Ishikawa (cell line): Measurements from ENCODE around the gene PDE7B.

Experiments used
- EP300 ChIP-seq: IDR thresholded peaks from 2 replicates; pipeline ENCODE4 v1.6.1; 2012; ENCODE audit warnings: borderline replicate concordance
- FOXM1 ChIP-seq: IDR thresholded peaks from 2 replicates; pipeline ENCODE4 v1.6.1; 2012; ENCODE audit warnings: low read depth, borderline replicate concordance
- RAD21 ChIP-seq: IDR thresholded peaks from 2 replicates; pipeline ENCODE4 v1.6.1; 2012; ENCODE audit warnings: low read depth
- REST ChIP-seq: IDR thresholded peaks from 2 replicates; pipeline ENCODE4 v1.6.1; 2012; ENCODE audit warnings: low read depth, mild to moderate bottlenecking
- TAF1 ChIP-seq: IDR thresholded peaks from 2 replicates; pipeline ENCODE4 v1.6.1; 2012; ENCODE audit warnings: low read depth, mild to moderate bottlenecking
- TEAD4 ChIP-seq: IDR thresholded peaks from 2 replicates; pipeline ENCODE4 v1.6.1; 2012
- USF1 ChIP-seq: IDR thresholded peaks from 2 replicates; pipeline ENCODE4 v1.6.1; 2012
- YY1 ChIP-seq: IDR thresholded peaks from 2 replicates; pipeline ENCODE4 v1.6.1; 2012; ENCODE audit warnings: low read depth

DNA sequence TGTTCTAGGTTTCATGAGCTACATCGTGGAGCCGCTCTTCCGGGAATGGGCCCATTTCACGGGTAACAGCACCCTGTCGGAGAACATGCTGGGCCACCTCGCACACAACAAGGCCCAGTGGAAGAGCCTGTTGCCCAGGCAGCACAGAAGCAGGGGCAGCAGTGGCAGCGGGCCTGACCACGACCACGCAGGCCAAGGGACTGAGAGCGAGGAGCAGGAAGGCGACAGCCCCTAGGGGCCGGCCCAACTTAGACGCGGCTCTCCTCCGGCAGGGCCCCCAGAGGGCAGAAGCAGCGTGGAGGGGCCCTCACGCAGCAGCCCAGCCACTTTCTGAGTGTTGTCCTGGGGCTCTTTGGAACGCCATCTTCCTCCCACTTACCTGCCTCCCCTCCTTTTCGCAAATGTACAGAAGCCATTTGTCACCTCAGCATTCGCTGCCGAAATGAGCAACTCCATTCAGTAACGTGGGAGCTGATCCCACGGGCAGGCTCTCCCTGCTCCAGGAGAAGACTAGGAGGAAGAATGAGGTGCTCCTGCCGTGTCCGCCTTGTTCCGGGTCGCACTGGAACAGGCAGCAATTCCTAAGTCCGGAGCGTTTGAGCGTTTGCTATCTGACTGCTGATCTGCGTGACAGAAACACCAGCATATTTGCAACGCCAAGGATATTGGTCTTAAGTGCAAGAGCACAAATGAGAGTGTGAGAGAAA, 340.3 kb downstream of the PDE7B start:
- no peak for TF ChIP-seq FOXM1
- no peak for TF ChIP-seq TEAD4
- no peak for TF ChIP-seq USF1
- TF ChIP-seq YY1: no peak
- no peak for TF ChIP-seq REST
- TF ChIP-seq TAF1: no peak
- TF ChIP-seq RAD21: no peak
- no peak for TF ChIP-seq EP300
